Neuron (in vitro differentiated cells): Measurements from ENCODE around the gene LTK.

ENCODE experiments used
- H2AFZ ChIP-seq: one replicate; pipeline ENCODE4 v1.6.1; 2013; ENCODE audit warnings: low read depth, mild to moderate bottlenecking, inconsistent platforms, low read length, moderate library complexity
- H3K27me3 ChIP-seq: one replicate; pipeline ENCODE4 v1.6.1; 2013; ENCODE audit warnings: low read length; ENCODE audit not compliant: insufficient read depth
- H3K36me3 ChIP-seq: one replicate; pipeline ENCODE4 v1.6.1; 2013; ENCODE audit warnings: low read length; ENCODE audit not compliant: insufficient read depth
- H3K4me1 ChIP-seq: one replicate; pipeline ENCODE4 v1.6.1; 2013; ENCODE audit warnings: low read length; ENCODE audit not compliant: insufficient read depth
- H3K4me3 ChIP-seq: 2 replicates; pipeline ENCODE4 v1.5.1; 2013; ENCODE audit warnings: mild to moderate bottlenecking, low read length, moderate library complexity
- H3K9me3 ChIP-seq: one replicate; pipeline ENCODE4 v1.6.1; 2013; ENCODE audit warnings: low read length

Gene LTK

DNA sequence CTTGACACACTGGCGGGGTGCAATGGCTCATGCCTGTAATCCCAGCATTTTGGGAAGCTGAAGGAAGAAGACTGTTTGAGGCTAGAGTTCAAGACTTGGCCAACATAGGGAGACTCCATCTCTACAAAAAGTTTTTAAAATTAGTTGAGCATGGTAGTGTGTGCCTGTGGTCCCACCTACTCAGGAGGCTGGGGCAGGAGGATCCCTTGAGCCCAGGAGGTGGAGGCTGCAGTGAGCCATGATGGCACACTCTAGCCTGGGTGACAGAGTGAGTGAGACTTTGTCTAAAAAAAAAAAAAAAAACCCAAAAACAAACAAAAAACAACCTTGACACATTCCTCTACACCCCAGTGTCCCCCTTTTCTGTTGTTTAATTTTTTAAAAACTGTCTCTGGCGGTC is 24.0 kb downstream of the LTK start:
- Histone ChIP-seq H3K4me1 (peaks cover 16% of the 10 kb centered on the region), H3K27me3 (peaks cover 7% of the 10 kb centered on the region), H3K9me3 (no peaks in the 10 kb centered on the region), H2AFZ (no peak overlapping the region), H3K36me3 (peaks cover 2% of the 10 kb centered on the region), H3K4me3 (no peak overlapping the region)

DNA sequence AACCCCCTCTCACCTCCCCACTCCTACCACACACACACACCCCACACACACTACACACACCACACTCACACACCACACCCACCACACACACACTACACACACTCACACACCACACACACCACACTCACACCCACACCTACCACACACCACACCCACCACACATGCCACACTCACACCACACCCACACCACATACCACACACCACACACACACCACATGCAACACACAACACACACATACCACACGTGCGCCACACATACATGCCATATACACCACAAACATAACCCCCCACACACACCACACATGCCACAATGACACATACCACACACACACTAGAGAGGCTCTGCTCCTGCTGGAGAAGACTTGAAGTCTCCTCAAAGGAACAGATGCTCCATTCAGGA is 25.8 kb downstream of the LTK start:
- no peaks in the 10 kb centered on the region for H3K27me3 ChIP-seq

DNA sequence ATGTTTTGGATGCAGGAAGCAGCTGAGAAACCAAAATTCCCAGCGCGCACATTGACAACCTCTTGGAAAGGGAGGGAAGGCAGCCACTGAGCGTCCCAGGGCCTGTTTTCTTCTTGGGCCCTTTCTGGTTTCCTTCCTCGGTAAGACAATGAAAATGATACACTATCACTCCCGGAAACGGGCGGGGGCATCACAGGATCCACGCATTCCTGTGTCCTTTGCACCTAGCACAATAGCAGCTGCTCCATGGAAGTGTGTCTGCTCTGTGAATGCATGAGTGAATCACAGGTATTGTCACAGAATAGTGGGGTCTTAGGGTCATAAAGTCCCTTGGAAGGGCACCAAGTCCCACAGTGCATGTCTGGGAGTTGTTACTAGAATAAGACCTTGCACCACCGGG is 26.2 kb downstream of the LTK start:
- Histone ChIP-seq H3K4me3 (no peak overlapping the region), H3K27me3 (no peaks in the 10 kb centered on the region), H2AFZ (no peak overlapping the region), H3K9me3 (peaks cover 2% of the 10 kb centered on the region), H3K4me1 (peaks cover 3% of the 10 kb centered on the region), H3K36me3 (peaks cover 18% of the 10 kb centered on the region)

More for the DNA sequence above, 25.8 kb downstream of the LTK start:
- H3K4me3 ChIP-seq, result no peak overlapping the region
- H3K36me3 ChIP-seq, result peaks cover 13% of the 10 kb centered on the region
- no peaks in the 10 kb centered on the region for H3K9me3 ChIP-seq
- H2AFZ ChIP-seq, result no peak overlapping the region
- peaks cover 8% of the 10 kb centered on the region for H3K4me1 ChIP-seq

DNA sequence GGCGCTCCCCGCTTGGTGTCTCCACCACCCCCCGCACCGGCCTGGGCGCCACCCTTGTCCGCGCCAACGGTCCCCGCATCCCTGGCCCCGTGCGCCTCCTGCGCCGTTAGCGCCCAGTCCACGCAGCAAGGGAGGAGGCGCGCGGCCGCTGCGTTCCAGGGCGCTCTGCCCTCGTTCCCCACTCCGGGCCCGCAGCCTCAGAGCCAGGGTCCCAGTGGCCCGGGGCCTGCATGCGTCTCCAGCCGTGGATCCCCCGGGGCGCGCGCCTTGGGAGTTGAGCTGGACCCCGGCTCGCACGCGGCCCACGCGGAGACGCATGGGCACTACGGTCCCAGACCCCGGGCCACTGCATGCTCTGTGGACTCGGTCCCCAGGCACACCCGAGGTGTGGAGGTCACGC is 27.3 kb downstream of the LTK start:
- Histone ChIP-seq H2AFZ (no peak overlapping the region), H3K4me1 (no peaks in the 10 kb centered on the region), H3K4me3 (no peak overlapping the region), H3K9me3 (peaks cover 2% of the 10 kb centered on the region), H3K27me3 (no peaks in the 10 kb centered on the region), H3K36me3 (peaks cover 29% of the 10 kb centered on the region)

DNA sequence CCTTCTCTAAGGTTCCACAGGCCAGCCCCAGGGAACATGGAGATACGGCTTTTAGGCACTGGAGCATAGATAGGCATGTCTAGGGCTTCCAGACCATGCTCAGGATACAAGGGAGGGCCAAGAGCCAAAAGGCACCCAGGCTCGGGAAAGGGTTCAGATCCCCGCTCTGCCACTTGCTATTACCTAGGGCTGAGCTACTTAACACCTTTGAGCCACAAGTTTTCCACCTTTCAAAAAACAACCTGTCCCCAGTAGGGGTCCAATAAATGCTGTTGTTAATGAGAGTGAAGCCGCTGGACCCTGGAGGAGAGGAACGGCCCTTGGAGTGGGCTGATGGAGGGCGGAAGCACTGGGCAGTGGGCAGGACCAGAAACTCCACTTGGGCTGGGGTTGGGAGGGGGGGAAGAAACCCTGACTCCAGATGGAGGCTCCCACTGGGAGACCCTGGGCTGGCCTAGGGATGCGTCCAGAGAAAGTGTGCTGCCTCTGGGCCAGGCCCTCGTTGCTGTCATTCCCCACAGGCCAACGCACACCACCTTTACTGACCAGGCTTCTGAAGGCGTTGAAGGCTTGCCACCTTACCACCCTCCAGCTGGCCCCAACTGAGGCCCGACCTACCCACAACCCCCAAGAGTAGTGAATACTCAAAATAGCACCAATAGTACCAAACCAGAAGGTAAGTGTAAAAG is 28.5 kb downstream of the LTK start:
- Histone ChIP-seq H3K9me3 (peaks cover 4% of the 10 kb centered on the region), H2AFZ (no peak overlapping the region)

DNA sequence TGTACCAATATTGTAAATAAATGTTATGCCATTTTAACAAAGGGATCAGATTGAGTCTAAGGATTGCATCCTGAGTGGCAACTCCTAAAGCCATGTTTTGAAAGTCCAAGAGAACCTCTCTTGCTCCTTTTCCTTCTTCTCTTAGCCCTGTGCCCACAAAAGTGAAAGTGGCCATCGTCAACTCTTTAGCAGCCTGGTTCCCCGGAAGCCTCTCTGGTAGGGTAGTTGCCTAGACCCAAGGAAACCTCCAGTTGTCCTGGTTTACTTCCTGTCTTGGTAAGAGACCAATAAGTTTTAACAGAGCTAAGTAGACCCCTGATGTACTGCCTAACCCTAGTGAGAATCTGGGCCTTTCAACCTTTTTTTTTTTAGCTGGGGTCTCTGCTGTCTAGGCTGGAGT is 30.1 kb downstream of the LTK start:
- Histone ChIP-seq H3K36me3 (peaks cover 55% of the 10 kb centered on the region), H3K9me3 (peaks cover 4% of the 10 kb centered on the region), H3K4me1 (no peaks in the 10 kb centered on the region), H3K27me3 (no peaks in the 10 kb centered on the region), H3K4me3 (no peak overlapping the region), H2AFZ (no peak overlapping the region)

More for the DNA sequence above, 28.5 kb downstream of the LTK start:
- Histone ChIP-seq H3K4me3 (no peak overlapping the region), H3K27me3 (no peaks in the 10 kb centered on the region), H3K4me1 (no peaks in the 10 kb centered on the region), H3K36me3 (peaks cover 41% of the 10 kb centered on the region)

DNA sequence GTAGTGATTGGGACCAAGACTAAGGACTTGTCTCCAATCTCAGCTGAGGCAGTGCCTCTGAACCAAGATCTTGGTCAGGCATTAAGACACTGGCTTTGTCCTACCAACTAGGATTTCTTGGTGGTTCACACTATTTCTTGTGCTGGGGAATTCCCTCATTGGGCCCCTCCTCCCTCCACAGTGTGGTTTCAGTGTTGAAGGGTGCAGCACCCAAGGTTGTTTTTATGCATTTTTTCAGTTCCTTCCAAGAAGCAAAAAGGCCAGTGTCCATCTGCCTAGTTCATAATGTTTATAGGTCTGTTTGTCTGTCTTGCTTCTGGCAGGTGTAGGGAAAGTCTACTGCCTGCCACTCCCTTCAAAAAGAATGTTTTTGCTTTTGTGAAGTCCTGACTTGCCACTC is 30.5 kb downstream of the LTK start:
- Histone ChIP-seq H3K4me3 (no peak overlapping the region), H3K4me1 (no peaks in the 10 kb centered on the region), H3K9me3 (peaks cover 4% of the 10 kb centered on the region), H2AFZ (no peak overlapping the region), H3K36me3 (peaks cover 57% of the 10 kb centered on the region), H3K27me3 (no peaks in the 10 kb centered on the region)

DNA sequence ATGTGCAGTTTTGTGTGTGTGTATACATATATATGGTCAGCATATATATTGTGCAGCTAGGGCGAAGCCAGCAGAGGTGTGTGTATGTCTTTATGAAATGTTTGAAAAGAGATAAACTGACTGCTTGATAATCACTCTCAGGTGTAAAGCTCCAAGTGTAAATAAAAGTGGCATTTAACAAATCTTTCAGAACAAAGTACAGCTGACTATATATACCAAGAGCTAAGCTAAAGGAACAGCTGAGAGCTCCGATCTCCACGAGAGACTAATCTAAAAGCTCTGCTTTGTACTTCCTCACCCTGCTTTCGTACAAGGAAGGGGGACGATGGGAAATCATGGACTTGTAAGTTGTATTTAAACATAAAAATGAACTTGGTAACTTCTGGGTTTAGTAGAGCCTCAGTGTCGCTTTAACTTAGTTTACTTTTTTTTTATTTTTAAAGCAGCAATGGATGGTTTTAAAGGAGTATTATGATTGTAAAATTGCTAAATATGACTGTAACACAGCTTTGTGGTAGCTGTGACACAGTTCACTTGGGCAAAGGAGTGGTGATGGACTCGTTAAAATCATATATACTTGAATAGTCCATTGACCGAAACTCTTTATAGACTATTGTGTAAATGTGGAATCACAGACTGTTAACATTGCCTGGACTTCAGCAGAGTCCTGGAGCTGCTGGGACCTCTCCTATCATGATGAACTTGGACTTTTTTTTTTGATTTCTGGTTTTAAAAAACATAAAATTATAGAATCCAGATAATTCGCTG is 31.3 kb downstream of the LTK start:
- Histone ChIP-seq H3K9me3 (peaks cover 4% of the 10 kb centered on the region), H3K36me3 (peaks cover 63% of the 10 kb centered on the region), H3K27me3 (no peaks in the 10 kb centered on the region), H2AFZ (no peak overlapping the region), H3K4me1 (no peaks in the 10 kb centered on the region), H3K4me3 (no peak overlapping the region)

DNA sequence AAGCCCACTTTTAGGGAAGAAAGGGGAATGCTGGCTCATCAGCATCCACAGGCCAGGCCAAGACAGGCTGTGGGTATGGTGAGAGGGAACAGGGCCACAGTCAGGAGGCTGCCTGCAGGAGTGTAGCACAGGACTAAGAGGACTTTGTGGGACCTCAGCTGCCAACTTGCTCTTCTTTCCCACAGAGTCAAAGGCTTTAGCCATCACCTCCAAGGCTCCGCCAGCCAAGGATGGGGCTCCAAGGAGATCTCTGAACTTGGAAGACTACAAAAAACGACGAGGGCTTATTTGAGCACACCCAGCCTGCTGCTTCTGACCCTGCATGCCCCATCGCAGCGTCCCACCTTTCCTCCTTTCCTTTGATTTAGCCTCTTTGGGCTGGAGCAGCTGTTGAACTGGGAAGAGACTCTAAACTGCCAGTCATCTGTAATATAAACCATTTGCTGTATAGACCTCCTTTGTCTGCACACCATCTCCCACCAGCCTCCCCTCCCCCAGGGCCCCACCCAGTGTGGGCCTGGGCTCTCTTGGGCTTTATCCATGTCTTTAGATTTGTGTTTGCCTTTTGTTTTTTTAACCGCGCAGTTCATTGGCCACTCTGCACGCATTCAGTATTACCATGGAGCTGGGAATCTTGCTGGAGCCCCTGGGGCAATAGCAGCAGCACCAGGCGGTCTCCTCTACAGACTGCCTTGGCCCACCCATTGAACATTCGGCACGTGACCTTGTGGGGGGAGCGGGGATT is 33.1 kb downstream of the LTK start:
- no peaks in the 10 kb centered on the region for H3K4me1 ChIP-seq
- no peak overlapping the region for H3K4me3 ChIP-seq
- H3K36me3 ChIP-seq, result peaks cover 81% of the 10 kb centered on the region
- H2AFZ ChIP-seq, result no peak overlapping the region
- peaks cover 4% of the 10 kb centered on the region for H3K9me3 ChIP-seq
- H3K27me3 ChIP-seq, result no peaks in the 10 kb centered on the region

DNA sequence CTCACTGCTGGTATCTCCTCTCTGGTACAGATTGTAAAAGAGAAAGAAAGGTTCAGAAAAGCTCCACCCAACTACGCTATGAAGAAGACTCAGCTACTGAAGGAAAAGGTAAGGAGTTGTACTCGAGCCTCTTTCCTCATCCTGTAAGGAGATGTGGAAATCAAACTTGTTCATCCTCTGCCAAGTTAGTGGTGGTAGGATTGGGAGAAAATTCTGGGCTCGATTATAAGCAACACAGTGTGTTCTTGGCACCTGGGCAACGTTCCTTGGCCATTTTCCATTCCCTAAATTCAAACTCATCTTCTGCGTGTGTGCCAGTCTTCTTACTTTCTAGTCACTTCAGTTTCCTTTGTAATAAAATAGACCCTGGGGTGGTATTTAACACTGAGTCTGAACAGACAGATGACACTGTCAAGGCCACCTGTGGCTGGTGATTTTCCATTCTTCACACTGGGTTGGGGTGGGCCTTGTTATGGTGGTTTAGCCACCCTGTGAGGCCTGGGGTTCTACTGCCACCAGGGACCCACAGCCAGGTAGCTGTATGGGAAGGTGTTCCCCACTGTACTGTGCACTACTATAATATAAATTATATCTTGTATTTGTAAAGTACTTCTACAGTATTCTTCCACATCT is 37.1 kb downstream of the LTK start:
- Histone ChIP-seq H3K36me3 (peaks cover 83% of the 10 kb centered on the region), H3K9me3 (peaks cover 2% of the 10 kb centered on the region), H2AFZ (no peak overlapping the region), H3K4me3 (no peak overlapping the region), H3K27me3 (no peaks in the 10 kb centered on the region), H3K4me1 (no peaks in the 10 kb centered on the region)

DNA sequence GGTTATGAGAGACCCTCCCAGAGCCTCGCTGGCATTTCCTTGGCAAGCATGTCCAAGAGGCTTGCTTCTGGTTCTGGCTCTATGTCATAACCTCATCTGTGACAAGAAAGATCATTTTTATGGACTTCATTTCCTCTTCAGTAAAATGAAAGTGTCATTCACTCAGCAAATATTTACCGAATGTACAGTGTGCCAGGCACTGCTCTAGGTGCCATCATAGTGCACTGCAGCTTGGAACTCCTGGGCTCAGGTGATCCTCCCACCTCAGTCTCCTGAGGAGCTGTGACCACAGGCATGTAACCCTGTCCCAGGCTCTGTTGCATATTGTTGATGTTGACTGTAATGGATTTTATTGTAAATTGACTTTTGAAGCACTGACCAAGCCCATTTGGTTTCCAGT is 38.7 kb downstream of the LTK start:
- Histone ChIP-seq H3K27me3 (no peaks in the 10 kb centered on the region), H3K4me3 (no peak overlapping the region), H3K4me1 (no peaks in the 10 kb centered on the region), H3K9me3 (no peaks in the 10 kb centered on the region), H2AFZ (no peak overlapping the region), H3K36me3 (peaks cover 81% of the 10 kb centered on the region)

DNA sequence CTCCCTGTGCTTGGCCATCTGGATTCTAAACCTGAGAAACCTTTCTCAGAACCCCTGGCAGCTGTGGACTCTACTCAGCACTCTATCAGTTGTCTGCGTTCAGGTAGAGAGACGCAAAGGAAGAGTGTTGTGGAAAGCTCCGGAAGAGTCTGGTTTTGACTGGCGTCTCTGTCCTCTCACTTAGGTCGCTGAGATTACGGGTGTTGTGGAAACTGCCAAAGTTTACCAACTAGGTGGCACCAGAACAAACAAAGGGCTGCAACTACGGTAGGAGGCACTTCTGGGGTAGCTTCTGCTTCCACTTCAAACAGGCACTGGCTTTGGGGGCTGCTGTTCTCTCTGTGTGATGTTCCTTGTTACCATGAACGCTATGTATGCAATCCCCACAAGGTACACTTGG is 39.2 kb downstream of the LTK start:
- no peaks in the 10 kb centered on the region for H3K9me3 ChIP-seq
- H3K4me3 ChIP-seq, result no peak overlapping the region
- H3K4me1 ChIP-seq, result no peaks in the 10 kb centered on the region
- peaks cover 82% of the 10 kb centered on the region for H3K36me3 ChIP-seq
- no peak overlapping the region for H2AFZ ChIP-seq
- H3K27me3 ChIP-seq, result no peaks in the 10 kb centered on the region

DNA sequence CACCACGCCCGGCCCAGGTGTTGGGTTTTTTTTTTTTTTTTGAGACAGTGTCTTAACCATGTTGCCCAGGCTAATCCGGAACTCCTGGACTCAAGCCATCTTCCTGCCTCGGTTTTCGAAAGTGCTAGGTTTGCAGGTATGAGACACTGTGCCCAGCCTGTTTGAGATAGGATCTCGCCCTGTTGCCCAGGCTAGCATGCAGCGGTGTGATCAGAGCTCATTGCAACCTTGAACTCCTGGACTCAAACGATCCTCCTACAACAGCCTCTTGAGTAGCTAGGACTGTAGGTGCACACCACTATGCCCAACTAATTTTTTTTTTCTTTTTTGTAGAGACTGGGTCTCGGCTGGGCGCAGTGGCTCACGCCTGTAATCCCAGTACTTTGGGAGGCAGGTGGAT is 40.2 kb downstream of the LTK start:
- Histone ChIP-seq H3K4me1 (no peaks in the 10 kb centered on the region), H3K27me3 (no peaks in the 10 kb centered on the region), H3K36me3 (peaks cover 83% of the 10 kb centered on the region), H2AFZ (no peak overlapping the region), H3K9me3 (peaks cover 3% of the 10 kb centered on the region), H3K4me3 (no peak overlapping the region)
